Kidney capillary endothelial cell (primary cell): ENCODE data around the gene SYDE2.
"Not testable (repeated sequence)": the region's sequence is repeated elsewhere in the genome, so short reads cannot be mapped to it uniquely, and the experiment has no call there.

Experiments
- DNase-seq: peaks from one replicate; pipeline ENCODE4 v3.0.0-alpha.2; 2018; ENCODE audit warnings: low spot score

Gene SYDE2

GRCh38 chr1:85219853-85220610, 19.2 kb upstream of the SYDE2 start:
- DNase-seq = no peak

GRCh38 chr1:85216697-85217096, 15.9 kb upstream of the SYDE2 start:
- no peak for DNase-seq

GRCh38 chr1:85214654-85215053, 13.8 kb upstream of the SYDE2 start:
- DNase-seq = no peak

DNA sequence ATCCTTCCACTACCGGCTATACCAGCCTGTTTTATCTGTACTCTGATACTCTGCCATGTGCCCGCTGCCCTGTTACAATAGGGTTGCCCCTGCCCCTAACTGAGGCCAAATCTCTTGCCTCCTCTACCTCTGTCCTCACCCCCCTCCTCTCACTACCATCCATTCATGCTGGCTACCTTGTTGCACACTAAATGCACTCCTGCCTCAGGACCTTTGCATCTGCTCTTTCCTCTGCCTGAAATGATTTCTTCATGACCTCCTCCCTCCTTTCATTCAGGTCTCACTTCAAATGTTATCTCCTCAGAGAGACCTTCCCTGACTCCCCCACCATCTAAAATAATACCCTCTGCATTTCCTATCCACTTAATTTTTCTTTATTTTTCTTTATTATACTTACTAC, 7.7 kb upstream of the SYDE2 start:
- DNase-seq = no peak

DNA sequence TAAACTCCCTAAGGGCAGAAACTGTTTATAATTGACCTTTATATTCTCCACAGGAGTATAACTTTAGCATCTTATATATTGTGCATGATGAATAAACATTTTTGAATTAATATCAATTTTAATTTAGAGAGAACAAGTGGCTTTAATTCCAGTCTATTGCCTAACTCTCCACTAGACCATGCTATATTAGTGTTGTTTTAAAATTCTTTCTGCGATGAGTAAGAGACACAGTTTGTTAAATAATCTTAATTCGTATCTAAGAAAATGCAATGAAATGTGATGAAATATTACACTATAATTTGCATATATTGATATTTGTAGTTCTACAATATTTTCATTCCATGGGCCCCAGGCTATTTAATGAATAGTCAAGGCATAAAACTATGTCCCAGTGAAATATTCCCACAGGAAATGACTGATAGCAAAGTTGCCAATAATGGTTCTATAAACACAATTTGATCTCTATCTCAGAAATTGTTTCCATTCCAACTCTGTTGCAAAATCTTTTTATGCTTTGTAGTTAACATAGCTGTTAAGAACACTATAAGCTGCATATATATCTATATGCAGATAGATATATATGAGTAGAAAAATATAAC, 2.9 kb upstream of the SYDE2 start:
- no peak for DNase-seq

DNA sequence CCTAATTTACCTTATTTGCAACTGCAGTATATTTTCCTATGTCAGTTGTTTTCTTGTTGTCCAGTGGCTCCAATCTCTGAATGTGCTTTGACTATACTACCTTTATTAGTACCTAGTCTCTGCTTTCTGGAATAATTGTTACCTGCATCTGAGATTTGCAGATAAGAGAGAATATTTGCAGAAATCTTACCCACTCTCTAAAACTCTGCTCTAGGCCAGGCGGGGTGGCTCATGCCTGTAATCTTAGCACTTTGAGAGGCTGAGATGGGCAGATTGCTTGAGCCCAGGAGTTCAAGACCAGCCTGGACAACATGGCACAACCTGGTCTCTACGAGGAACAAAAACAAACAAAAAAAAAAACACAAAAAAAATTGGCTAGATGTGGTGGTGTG, 2.0 kb upstream of the SYDE2 start:
- no peak for DNase-seq

- no peak for DNase-seq
These were observed 1.5 kb upstream of the SYDE2 start for GRCh38 chr1:85202092-85202863.

DNA sequence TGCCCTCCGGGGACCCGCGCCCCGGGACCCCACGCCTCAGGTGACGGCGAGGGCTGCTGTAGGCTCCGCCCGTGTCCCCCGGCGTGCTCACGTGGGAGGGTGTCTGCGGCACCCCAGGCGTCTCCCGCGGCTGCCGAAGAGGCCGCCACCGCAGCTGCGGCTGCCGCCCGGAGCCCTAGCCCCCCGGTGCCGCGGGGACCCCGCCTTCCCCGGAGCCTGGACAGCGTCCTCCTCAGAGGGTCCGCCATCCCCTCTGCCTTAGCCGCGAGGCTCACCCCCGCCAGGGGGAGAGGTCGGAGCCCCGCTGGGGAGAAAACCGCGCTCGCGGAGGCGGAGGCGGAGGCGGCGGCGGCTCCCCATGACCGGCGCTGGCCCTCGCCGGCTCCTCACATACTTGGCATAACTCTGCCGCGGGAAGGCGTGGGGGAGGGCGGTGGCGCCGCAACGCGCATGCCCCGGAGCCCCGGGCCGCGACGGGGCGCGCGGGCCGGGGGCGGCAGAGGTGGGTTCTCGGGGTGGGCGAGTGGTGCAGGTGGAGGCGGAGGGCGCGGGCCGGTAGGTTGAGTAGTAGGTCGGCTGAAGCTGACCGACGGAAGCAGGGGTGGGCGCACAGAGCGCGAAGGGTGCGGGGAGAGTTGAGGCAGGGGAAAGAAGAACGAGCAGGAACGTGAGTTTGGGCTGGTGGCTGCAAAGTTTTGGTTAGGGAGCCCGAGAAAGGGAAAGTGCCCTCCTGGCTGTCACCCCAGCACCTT, 700 bp upstream of the SYDE2 start:
- peak; percentile 38 for DNase-seq

GRCh38 chr1:85199667-85200462, 951 bp downstream of the SYDE2 start:
- no peak for DNase-seq

DNA sequence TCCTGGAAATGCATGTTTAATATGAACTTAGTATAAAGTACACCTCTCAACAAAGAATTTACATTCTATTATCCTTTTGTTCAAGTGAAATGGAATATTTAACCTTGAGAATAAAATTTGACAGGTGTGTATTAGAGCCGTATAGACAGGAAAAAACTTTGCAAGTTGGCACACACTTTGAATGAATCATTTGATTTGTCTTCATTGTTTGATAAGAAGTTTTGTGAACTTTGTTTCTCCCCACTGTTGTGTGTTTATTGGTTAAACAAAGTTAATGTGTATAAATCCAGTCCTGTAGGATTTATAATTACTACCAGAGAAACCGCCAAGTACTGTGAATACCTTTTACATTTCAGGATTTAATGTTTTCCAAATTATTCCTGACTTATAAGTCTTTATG, 2.0 kb downstream of the SYDE2 start:
- DNase-seq = no peak

DNA sequence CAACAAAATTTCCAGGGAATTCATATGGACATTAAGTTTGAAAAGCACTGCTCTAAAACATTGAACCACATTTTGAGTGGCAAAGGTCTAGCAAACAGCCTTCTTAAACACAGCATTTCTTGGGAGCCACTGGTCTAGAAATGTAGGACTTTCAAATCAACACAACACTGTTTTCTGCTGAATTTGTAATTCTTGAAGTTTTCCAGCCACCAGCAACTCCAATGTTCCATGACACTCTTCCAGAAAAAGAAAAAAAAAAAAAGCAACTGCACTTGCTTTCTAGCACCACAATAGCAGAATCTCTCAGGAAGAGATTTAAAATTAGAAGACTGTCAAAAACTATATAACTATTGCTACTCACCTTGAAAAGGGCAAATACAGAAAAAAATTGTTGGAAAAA, 4.5 kb downstream of the SYDE2 start:
- DNase-seq = no peak

- no peak for DNase-seq
These were observed 5.1 kb downstream of the SYDE2 start for GRCh38 chr1:85195703-85196102.

DNA sequence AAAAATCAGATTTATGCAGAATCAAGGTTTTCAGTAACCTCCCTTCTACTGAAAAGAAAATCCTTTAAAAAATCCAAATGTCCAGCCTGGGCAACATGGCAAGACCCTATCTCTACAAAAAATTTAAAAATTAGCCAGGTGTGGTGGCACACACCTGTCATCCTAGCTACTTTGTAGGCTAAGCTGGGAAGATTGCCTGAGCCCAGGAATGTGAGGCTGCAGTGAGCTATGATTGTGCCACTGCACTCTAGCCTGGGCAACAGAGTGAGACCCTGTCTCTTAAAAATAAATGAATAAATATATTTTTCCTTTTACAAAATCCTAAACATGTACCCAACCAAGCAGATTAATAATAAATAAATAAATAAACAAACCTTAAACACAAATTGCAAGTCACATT, 8.7 kb downstream of the SYDE2 start:
- not testable (repeated sequence) for DNase-seq

DNA sequence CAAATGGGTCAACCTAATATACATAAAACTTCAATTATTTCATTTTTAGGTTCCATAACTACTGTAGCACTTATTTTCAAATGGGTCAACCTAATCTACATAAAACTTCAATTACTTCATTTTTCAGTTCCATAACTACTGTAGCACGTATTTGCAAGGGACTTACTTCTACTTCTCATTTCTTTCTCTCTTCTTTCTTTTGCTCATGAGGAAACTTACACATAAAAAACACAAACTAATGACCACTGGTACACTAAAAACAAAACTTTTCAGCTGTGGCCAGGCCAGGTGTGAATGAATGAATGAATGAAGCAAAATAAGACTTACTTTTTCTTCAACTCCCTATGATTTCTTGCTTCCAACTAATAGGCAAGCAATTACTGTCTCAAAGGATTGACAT, 11.7 kb downstream of the SYDE2 start:
- no peak for DNase-seq

DNA sequence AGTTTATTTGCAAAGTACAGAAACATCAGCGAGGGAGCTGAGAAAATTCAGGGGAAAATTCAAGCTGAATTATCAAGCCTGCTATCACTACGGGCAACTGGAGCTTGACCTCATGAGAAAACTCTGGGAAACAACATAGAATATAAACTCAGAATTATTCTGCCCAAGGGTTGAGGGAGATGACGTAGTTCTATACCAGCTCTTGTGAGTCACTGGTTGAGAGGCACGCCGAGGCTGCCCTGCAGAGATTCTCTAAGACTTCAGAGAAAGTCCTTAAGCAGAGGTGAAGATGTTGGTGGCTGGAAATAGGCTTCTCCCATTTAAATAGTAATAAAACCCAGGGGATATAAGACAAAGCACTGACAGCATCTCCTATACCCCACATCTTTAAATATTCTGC, 12.3 kb downstream of the SYDE2 start:
- DNase-seq = no peak

DNA sequence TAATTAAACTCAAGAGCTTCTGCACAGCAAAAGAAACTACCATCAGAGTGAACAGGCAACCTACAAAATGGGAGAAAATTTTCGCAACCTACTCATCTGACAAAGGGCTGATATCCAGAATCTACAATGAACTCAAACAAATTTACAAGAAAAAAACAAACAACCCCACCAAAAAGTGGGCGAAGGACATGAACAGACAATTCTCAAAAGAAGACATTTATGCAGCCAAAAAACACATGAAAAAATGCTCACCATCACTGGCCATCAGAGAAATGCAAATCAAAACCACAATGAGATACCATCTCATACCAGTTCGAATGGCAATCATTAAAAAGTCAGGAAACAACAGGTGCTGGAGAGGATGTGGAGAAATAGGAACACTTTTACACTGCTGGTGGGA, 13.8 kb downstream of the SYDE2 start:
- not testable (repeated sequence) for DNase-seq

- no peak for DNase-seq
These were observed 16.6 kb downstream of the SYDE2 start for GRCh38 chr1:85184245-85184644.

GRCh38 chr1:85182700-85183099, 18.1 kb downstream of the SYDE2 start:
- no peak for DNase-seq

GRCh38 chr1:85180869-85181268, 19.9 kb downstream of the SYDE2 start:
- no peak for DNase-seq

GRCh38 chr1:85179522-85179921, 21.3 kb downstream of the SYDE2 start:
- DNase-seq = no peak

- no peak for DNase-seq
These were observed 22.4 kb downstream of the SYDE2 start for GRCh38 chr1:85178396-85178795.

- no peak for DNase-seq
These were observed 26.3 kb downstream of the SYDE2 start for GRCh38 chr1:85174503-85174902.
